ENCODE measurements around the gene POLN. TPM values are rescaled to one million over a fixed set of nuclear protein-coding genes. Genes with fewer than 3 reads are reported as not detected.

Gene POLN
- 6.6 TPM for polyA plus RNA-seq (ENCODE audit: insufficient read length)
- long read RNA-seq, donor 1: 0 reads
- long read RNA-seq, donor 2: 0 reads
- long read RNA-seq, donor 3: 0 reads
- long read RNA-seq, donor 4: 0 reads
- long read RNA-seq, donor 5: 0 reads
- long read RNA-seq, donor 6: 0 reads
- long read RNA-seq, donor 7: 0 reads
- long read RNA-seq, donor 8: 0 reads

- peak; percentile 97 for DNase-seq
Measured at GRCh38 chr4:2241410-2242353, at the start of gene POLN, which contains the start of gene HAUS3. Gene POLN (minus strand): TSS chr4:2242121. CDS start chr4:2229231, 12,890 bp downstream. Gene HAUS3 (minus strand): TSS chr4:2242121. CDS start chr4:2240946, 1,175 bp downstream.

DNA sequence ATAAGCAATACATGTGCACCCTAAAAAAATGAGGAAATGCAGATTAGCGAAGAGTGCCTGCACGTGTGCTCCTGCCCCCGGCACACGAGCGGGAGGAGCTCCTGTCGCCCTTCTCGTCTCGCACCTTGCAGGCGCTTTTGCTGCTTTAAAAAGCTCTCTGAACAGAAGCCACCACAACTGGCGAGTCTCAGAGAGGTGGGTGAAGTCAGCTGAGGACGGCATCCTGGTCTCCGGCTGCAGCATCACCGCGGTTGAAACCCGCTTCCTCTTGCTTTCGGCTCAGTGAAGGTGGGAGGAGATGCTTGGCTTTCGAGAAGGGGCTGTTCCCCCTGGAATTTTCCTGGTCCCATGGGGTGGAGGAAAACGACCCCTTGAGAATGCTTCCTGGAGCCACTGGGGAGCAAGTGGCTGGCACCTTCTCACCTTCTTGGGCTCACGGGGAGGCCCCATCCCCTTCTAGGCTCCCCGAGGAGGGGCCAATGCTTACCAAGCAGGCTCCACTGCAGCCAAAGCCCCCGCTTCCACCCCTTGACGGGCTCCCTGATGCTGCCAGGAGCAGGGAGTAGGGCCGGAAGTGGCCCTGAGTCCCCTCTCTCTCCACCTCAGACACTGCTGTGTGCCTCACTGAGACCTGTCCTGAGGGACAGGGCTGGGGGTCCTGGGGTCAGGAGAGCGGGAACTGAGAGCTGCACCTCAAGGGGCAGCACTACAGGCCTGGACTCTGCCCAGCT, 49.2 kb upstream of the POLN start:
- no peak for DNase-seq

DNA sequence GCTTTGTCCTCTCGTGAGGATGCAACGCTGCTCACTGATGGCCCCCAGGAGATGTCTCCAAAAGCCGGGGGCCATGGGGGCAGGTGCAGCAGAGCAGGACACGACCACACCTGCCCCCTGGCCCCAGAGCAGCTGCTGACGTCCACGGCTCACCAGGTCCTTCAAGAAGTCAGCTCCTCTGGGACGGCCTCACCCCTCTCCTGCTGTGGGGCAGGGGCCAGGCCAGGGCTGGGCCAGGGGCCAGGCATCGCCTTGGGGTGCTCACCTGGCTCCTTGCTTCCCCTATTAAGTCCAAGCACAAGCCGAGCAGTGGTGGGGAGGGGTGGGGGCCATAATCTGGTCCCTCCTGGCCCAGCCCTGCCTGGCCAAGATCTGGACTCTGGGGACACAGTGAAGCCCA, 48.6 kb upstream of the POLN start:
- no peak for DNase-seq

DNA sequence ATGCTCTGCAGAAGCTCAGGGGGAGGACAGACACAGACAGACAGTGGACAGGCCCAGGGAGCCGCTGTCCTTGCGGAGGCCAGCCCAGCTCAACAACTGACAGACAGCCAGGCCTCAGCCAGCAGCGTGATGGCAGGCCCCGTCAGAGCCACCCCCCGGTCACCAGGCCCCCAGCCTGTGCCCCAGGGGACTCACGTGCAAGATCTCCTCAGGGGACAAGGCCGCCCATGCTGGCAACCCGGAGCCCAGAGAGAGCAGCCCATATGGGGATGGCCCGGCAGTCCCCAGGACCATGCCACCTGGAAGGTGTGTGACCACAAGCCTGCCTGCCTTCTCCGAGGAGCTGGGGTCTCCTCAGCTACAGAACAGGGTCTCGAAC, 48.0 kb upstream of the POLN start:
- no peak for DNase-seq

- no peak for DNase-seq
Measured at GRCh38 chr4:2289311-2289954, 47.5 kb upstream of the POLN start.

GRCh38 chr4:2288051-2288541, 46.2 kb upstream of the POLN start:
- no peak for DNase-seq

GRCh38 chr4:2287594-2287915, 45.6 kb upstream of the POLN start:
- no peak for DNase-seq

DNA sequence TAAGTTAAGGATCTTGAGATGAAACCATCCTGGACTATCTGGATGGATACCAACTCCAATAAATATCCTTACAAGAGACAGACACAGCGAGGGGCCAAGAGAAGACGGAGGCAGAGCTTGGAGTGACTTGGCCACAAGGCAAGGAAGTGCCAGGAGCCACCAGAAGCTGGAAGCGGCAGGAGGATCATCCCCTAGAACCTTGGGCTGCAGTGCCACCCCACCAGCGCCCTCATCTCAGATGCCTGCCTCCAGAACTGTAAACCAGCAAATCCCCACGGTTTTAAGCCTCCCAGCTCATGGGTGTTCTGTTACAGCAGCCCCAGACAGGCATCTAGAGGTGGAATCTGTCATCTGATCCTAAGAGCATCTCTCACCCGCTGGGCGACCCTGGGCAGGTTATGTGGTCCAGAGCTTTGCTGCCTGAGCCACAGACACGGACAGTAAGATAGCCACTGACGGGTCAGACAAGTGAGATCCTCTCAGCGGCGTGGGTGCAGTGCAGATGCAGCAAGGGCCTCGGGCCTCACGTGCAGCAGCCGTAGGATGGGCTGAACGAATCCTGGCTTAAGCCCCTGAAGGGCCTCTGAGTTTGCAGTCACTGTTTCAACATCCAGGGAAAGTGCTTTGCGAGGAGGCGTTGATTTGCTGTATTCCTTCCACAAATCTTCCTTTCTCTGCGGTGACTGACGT, 45.1 kb upstream of the POLN start:
- no peak for DNase-seq

GRCh38 chr4:2285613-2286381, 43.9 kb upstream of the POLN start:
- no peak for DNase-seq

DNA sequence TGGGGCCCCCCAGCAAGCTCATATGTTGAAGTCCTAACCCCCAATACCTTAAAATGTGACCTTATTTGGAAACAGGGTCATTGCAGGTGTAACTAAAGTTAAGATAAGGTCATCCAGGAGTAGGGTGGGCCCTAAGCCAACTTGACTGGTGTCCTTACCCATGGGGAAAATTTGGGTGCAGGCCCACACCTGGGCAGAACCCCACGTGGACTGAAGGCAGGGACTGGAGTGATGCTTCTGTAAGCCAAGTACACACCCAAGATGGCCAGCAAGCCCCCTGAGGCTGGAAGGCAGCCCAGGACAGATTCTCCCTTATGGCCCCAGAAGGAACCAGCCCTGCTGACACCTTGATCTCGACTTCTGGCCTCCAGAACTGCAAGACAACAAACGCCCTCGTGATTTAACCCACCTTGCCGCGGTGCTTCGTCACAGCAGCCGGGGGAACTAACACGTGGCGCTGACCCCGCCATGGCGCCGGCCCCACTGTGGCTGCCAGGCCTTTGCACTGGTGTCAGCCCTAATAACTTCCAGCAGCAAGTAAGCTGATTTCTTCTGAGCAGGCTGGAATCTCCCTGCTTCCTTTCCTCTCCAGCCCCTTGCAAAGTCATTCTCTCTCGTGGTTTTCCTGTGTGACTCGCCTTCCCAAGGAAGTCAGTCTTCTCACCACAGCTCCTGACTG, 43.2 kb upstream of the POLN start:
- DNase-seq: no peak

DNA sequence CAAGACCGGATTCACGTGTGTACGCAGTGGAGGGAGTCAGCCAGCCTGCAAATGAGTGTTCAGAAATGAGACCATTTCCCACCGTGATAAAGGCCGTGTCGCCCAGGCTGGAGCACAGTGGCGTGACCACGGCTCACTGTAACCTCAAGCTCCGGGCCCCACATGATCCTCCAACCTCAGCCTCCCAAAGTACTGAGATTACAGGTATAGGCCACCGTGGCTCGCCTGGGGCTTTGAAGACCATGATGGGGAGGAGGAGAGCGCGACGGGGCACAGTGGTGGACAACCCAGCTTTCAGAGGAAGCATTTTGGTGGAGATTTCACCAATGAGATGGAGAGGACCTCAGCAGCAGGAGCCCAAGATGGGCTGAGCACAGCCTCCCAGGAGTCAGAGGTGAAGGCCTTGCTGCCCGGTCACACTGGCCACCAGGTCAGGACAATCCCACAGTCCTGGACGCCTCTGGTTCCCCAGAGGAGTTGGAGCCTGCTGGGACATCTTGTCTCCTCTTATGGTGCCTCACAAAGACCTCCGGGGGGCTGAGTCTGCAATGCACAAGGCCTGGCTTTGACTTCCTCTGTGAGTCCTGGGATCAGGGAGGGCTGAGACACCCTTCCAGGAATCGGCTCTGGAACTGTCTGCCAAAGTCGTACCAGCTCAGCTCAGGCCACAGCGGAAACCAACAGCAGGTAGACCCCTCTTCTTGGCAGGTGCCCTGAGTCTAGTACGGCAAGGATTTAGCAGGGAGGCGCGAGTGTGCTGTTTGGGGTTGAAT, 42.4 kb upstream of the POLN start:
- no peak for DNase-seq

DNA sequence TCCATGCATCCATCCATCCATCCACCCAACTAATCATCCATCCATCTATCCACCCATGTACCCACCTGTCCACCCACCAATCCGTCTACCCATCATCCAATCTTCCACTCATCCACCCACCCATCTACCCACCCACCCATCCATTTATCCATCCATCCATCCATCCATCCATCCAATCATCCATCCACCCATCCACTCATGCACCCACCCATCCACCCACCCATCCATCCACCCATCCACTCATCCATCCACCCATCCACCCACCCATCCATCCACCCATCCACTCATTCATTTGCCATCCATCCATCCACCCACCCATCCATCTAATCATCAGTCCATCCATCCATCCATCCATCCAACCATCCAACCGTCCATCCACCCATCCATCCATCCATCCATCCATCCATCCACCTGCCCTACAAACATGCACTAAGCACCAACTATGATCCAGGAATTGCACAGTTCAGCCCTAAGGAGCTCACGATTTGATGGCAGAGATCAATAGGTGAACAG, 41.3 kb upstream of the POLN start:
- DNase-seq: no peak

DNA sequence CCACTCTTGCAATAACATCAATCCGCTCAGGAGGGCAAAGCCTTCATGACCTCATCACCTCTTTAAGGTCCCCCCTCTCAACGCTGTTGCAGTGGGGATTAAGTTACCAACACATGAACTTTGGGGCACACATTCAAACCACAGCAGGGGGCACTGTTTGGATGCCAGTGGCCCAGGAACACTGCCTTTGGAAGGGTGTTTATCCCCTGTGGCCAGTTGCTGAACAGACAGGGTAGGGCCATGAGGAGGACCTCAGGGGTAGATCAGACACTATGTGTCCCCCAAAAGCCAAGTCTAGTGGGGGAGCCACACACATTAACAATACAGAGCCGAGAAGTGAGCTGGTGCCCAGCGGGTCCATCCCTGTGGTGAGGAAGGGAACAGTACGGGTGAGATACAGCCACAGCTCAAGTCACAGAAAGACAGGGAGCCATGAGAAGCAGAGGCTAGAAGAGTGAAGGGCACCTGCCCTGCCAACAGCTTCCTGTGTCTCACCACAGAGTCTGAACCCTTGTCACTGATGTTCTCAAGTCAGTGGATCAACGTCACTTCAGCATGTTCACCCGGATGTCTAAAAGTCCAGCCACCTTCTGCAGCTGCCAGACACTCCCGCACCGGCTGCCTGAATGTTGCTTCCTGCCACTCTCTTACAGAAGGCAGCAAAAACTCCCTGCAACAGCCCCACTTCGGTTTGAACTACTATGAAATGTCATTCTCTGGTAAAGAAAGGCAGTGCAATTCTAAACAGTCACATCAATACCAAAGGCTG, 39.8 kb upstream of the POLN start:
- no peak for DNase-seq

- no peak for DNase-seq
Measured at GRCh38 chr4:2280531-2281300, 38.8 kb upstream of the POLN start.

DNA sequence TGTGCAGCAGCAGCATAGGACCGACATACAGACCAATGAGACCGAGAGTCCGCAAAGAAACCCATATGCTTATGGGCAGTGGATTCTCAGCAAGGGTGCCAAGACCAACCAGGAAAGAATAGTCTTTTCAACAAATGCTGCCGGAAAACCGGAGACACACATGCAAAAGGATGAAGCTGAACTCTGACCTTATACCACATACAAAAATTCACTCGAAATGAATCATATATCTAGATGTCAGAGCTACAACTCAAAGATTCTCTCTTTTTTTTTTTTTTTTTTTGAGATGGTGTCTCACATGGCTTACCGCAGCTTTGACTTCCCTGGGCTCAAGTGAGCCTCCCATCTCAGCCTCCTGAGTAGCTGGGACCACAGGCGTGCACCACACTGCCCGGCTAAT, 36.0 kb upstream of the POLN start:
- no peak for DNase-seq

GRCh38 chr4:2276581-2277325, 34.8 kb upstream of the POLN start:
- DNase-seq: no peak
